GM12878 (cell line): Measurements from ENCODE around the gene CRYL1. TPM values are rescaled to one million over a fixed set of nuclear protein-coding genes. Genes with fewer than 3 reads are reported as not detected.

Experiments
- CEBPZ ChIP-seq: fragments of 150-350 bp; IDR thresholded peaks from 2 replicates; pipeline ENCODE4 v1.6.1; 2016; ENCODE audit warnings: low read depth, low read length
- GATAD2B ChIP-seq: fragments of 450-650 bp; conservative IDR thresholded peaks from 2 replicates; pipeline ENCODE4 v1.6.1; 2017; ENCODE audit warnings: low read depth, mild to moderate bottlenecking, moderate library complexity
- KAT2A ChIP-seq: conservative IDR thresholded peaks from 2 replicates; pipeline ENCODE4 v1.6.1; 2011; ENCODE audit warnings: low read depth, low read length; ENCODE audit not compliant: control insufficient read depth
- MYC ChIP-seq: IDR thresholded peaks from 2 replicates; pipeline ENCODE4 v1.6.1; 2011; ENCODE audit warnings: mild to moderate bottlenecking, low read length, moderate library complexity, inconsistent platforms; ENCODE audit not compliant: insufficient read depth, insufficient replicate concordance, insufficient read length, severe bottlenecking
- NFIC ChIP-seq: IDR thresholded peaks from 2 replicates; pipeline ENCODE4 v1.6.1; 2012; ENCODE audit warnings: low read depth, mild to moderate bottlenecking, inconsistent platforms, low read length, moderate library complexity
- REST ChIP-seq: IDR thresholded peaks from 2 replicates; pipeline ENCODE4 v1.6.1; 2012; ENCODE audit warnings: mild to moderate bottlenecking, low read depth, low read length
- SPI1 ChIP-seq: IDR thresholded peaks from 2 replicates; pipeline ENCODE4 v1.6.1; 2011; ENCODE audit warnings: low read depth, mild to moderate bottlenecking, low read length, moderate library complexity, borderline replicate concordance; ENCODE audit not compliant: insufficient read depth
- SUPT20H ChIP-seq: IDR thresholded peaks from 2 replicates; pipeline ENCODE4 v1.6.1; 2011; ENCODE audit warnings: low read depth, mild to moderate bottlenecking, low read length, moderate library complexity, borderline replicate concordance; ENCODE audit not compliant: control insufficient read depth
- ZBTB40 ChIP-seq: fragments of 450-650 bp; IDR thresholded peaks from 2 replicates; pipeline ENCODE4 v1.6.1; 2016; ENCODE audit warnings: mild to moderate bottlenecking, moderate library complexity, borderline replicate concordance
- ZNF384 ChIP-seq: IDR thresholded peaks from 2 replicates; pipeline ENCODE4 v1.6.1; 2012; ENCODE audit warnings: low read depth, mild to moderate bottlenecking, low read length, improper control_type of control experiment, borderline replicate concordance
- polyA plus RNA-seq, 11 experiments: library from polyadenylated mRNA; depleted of rRNA in 4 of 11; unstranded in 6 of 11; stranded (reverse) in 5 of 11; fragments of >200 nt; fragmentation: Nextera tagmentation in 4 of 11; fragmentation: Illumina TruSeq in 1 of 11; extraction: Ambion mirVana in 4 of 11; extraction: Trizol in 1 of 11; gene quantifications; 1 replicate in 1 of 11; 2 replicates in 10 of 11; pipeline versions ENCODE4 v1.2.1 to v1.2.3, GENCODE V29; 2011 to 2016; ENCODE audit warnings: inconsistent platforms in 2 of 11, missing spikeins in 2 of 11, low read depth in 1 of 11
- total RNA-seq, 4 experiments: library from RNA; depleted of rRNA in 3 of 4; stranded (reverse); fragments of >200 nt in 3 of 4; fragmentation: Illumina TruSeq in 1 of 4; extraction: Trizol in 1 of 4; gene quantifications; 2 replicates each; pipeline versions ENCODE4 v1.2.1 to v1.2.3, GENCODE V29; 2013 to 2021

CRYL1 gene
- total and polyA plus RNA-seq, 10 of the 15 experiments (the other 5 are each of a cell fraction or from before 2014, with no cell fraction given): 5.5 to 36.7 (median 12.2) TPM

GRCh38 chr13:20462921-20463320, 62.7 kb downstream of the CRYL1 start (continued):
- no peak for TF ChIP-seq REST
- TF ChIP-seq ZNF384: no peak
- no peak for TF ChIP-seq CEBPZ
- TF ChIP-seq MYC: no peak
- TF ChIP-seq KAT2A: no peak
- TF ChIP-seq SUPT20H: no peak
- TF ChIP-seq ZBTB40: no peak
- TF ChIP-seq GATAD2B: no peak
- no peak for TF ChIP-seq NFIC
- no peak for TF ChIP-seq SPI1
- TF ChIP-seq, all 136 proteins: peak for 0
